Heart left ventricle (tissue), 16 donors: ENCODE results near the gene CLDN18. TPM values are rescaled to one million over a fixed set of nuclear protein-coding genes. Genes with fewer than 3 reads are reported as not detected.

ENCODE experiments used
- ATAC-seq, 4 donors: fragments of 200-7000 bp; cut with Tn5 transposase; one replicate each; pipeline ENCODE4 v1.9.1; 2020 to 2022; ENCODE audit warnings: moderate library complexity in 4 of 4, mild to moderate bottlenecking in 3 of 4, moderate number of reproducible peaks in 1 of 4
- DNase-seq, 5 donors: peaks; one replicate each; pipeline ENCODE4 v3.0.0-alpha.2; 2020
- H3K27ac ChIP-seq, 12 donors: fragments of 200-600 bp; sonication (generic) in 4 of 12; one replicate each; pipeline versions ENCODE4 v1.5.0 to v1.8.0; 2016 to 2022; ENCODE audit warnings: mild to moderate bottlenecking in 2 of 12
- H3K27me3 ChIP-seq, 9 donors: fragments of 200-600 bp; sonication (generic) in 2 of 9; one replicate each; pipeline versions ENCODE4 v1.5.1 to v1.8.0; 2016 to 2022; ENCODE audit warnings: mild to moderate bottlenecking in 3 of 9
- H3K36me3 ChIP-seq, 9 donors: fragments of 200-600 bp; sonication (generic) in 2 of 9; one replicate each; pipeline versions ENCODE4 v1.5.0 to v1.8.0; 2018 to 2022; ENCODE audit warnings: mild to moderate bottlenecking in 2 of 9
- H3K4me1 ChIP-seq, 12 donors: fragments of 200-600 bp; sonication (generic) in 4 of 12; one replicate each; pipeline versions ENCODE4 v1.5.0 to v1.8.0; 2016 to 2022; ENCODE audit warnings: mild to moderate bottlenecking in 3 of 12
- H3K4me3 ChIP-seq, 12 donors: fragments of 200-600 bp; sonication (generic) in 4 of 12; one replicate each; pipeline versions ENCODE4 v1.5.0 to v1.8.0; 2017 to 2022; ENCODE audit warnings: mild to moderate bottlenecking in 9 of 12, moderate library complexity in 4 of 12
- H3K9me3 ChIP-seq, 12 donors: fragments of 200-600 bp; sonication (generic) in 4 of 12; one replicate each; pipeline versions ENCODE4 v1.5.0 to v1.8.0; 2016 to 2022; ENCODE audit warnings: mild to moderate bottlenecking in 1 of 12
- POLR2A ChIP-seq, 2 donors: fragments of 450-650 bp; IDR thresholded peaks; one replicate each; pipeline ENCODE4 v1.6.1; 2017; ENCODE audit warnings: antibody characterized with exemption in 2 of 2, mild to moderate bottlenecking in 2 of 2, moderate library complexity in 2 of 2
- WGBS, 4 donors: extraction: QIAGEN DNeasy Blood & Tissue Kit in 2 of 4; methylation state at CpG; one replicate each; pipeline versions ENCODE4 v1.1.5 to v1.1.7; 2013 to 2018; 5-methylcytosine and 5-hydroxymethylcytosine counted together
- intact Hi-C, 10 donors: fragments of 100-400 bp; cut with DNase I; formaldehyde crosslinking; loops; one replicate each; pipeline versions ENCODE4 v1.11.1 to v1.14.2; 2022
- polyA plus RNA-seq, 2 donors: library from polyadenylated mRNA; stranded (reverse); fragments of 200-250 nt; gene quantifications; one replicate each; pipeline ENCODE4 v1.2.3, GENCODE V29; 2013
- total RNA-seq, 9 donors: library from RNA; depleted of rRNA in 2 of 9; stranded (reverse); fragments of >200 nt in 2 of 9; fragmentation: NEBNext Ultra II Directional in 3 of 9; extraction: Animal tissue kit (Norgen Biotek cat#: 25700) in 3 of 9; gene quantifications; one replicate each; pipeline versions ENCODE4 v1.1.0 to v1.2.4, GENCODE V29; 2016 to 2023
- TF ChIP-seq, protein P1 (sequence below), 12 donors: fragments of 200-600 bp; sonication (generic) in 4 of 12; IDR thresholded peaks; one replicate each; pipeline versions ENCODE4 v1.5.0 to v1.8.0; 2018 to 2022; ENCODE audit warnings: antibody characterized with exemption in 12 of 12, mild to moderate bottlenecking in 5 of 12
- donor health status: ischemic (EF 13 %, LVEDD 7.1; RV severe dilation, severe dysfunction).
- donor health status: healthy with polysubstance abuse.
- donor health status: DM: no; HTN: yes; CAD: no.
- donor health status: DM: no; HTN: no; CAD: no.
- donor health status: ischemic (EF 25% LVEDD 6.9; RV normal size, moderate dysfunction).
- donor health status: ischemic (EF 25% LVEDD 5.7; RV mildly dilated, moderate dysfunction).
- donor health status: healthy.
- donor health status: DM: yes; HTN: yes; CAD: no.
- donor health status: ischemic (EF 35%, LVEDD 5.7; RV mildly dilated, moderate dysfunction).
- donor health status: nonischemic (EF 11% LVEDD 7.7; RV severe dilation, severe dysfunction).
- donor health status: DM: yes; HTN: yes; CAD: no.
- donor health status: PGD.
- donor health status: ischemic (EF 29% LVEDD 5.4; RV normal size, mild dysfunction).
- donor health status: nonischemic (EF 23%, LVEDD 6.1; RV moderate dilation, normal function).

CLDN18 gene
- total and polyA plus RNA-seq, 11 donors = 0.01 TPM; not detected in 10

- TF ChIP-seq, protein P1, sequence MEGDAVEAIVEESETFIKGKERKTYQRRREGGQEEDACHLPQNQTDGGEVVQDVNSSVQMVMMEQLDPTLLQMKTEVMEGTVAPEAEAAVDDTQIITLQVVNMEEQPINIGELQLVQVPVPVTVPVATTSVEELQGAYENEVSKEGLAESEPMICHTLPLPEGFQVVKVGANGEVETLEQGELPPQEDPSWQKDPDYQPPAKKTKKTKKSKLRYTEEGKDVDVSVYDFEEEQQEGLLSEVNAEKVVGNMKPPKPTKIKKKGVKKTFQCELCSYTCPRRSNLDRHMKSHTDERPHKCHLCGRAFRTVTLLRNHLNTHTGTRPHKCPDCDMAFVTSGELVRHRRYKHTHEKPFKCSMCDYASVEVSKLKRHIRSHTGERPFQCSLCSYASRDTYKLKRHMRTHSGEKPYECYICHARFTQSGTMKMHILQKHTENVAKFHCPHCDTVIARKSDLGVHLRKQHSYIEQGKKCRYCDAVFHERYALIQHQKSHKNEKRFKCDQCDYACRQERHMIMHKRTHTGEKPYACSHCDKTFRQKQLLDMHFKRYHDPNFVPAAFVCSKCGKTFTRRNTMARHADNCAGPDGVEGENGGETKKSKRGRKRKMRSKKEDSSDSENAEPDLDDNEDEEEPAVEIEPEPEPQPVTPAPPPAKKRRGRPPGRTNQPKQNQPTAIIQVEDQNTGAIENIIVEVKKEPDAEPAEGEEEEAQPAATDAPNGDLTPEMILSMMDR (IDR thresholded peaks at IDR 0.05) = no peak
- no peak for TF ChIP-seq POLR2A (IDR thresholded peaks at IDR 0.05)
- intact Hi-C loops = no loop called here
- H3K27ac ChIP-seq = no peak overlapping the region
- no peaks in the 10 kb centered on the region for H3K36me3 ChIP-seq
- WGBS, 4 donors = 91 to 94% (median 93%) methylated on average over 17 to 18 of the region's 18 CpGs
- H3K9me3 ChIP-seq = peaks cover 0 to 22% (median 9%) of the 10 kb centered on the region in 12 donors
- DNase-seq (no peak), ATAC-seq (no peak)
- H3K27me3 ChIP-seq = no peaks in the 10 kb centered on the region
- no peaks in the 10 kb centered on the region for H3K4me1 ChIP-seq
- no peak overlapping the region for H3K4me3 ChIP-seq
These were observed 11.6 kb upstream of the CLDN18 start for GRCh38 chr3:137998121-137999042.

DNA sequence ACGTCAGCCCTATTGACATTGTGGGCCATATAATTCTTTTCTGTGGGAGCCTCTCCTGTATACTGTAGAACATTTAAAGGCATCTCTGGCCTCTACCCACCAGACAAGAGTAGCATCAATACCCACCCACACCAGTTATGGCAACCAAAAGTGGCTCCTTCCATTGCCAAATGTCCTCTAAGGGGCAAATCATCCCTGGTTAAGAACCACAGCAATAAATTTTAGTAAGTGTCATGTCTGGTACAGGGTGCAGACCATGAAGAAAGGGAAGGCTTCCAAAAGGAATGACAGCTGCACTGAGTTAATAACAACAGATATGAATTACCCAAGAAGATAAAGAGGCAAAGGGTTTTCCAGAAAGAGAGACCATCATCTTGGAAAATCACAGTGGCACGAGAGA, 6.9 kb upstream of the CLDN18 start:
- Histone ChIP-seq H3K4me3 (no peak overlapping the region), H3K36me3 (no peaks in the 10 kb centered on the region), H3K9me3 (no peaks in the 10 kb centered on the region), H3K4me1 (no peaks in the 10 kb centered on the region), H3K27ac (no peak overlapping the region), H3K27me3 (no peaks in the 10 kb centered on the region)
- ATAC-seq (no peak), DNase-seq (no peak)
- intact Hi-C loops = no loop called here
- WGBS, 4 donors = 79 to 89% (median 81%) methylated on average over 2 of the region's 2 CpGs
- TF ChIP-seq POLR2A (IDR thresholded peaks at IDR 0.05) = no peak
- TF ChIP-seq, protein P1 (IDR thresholded peaks at IDR 0.05) = no peak

GRCh38 chr3:138005627-138006026, 4.3 kb upstream of the CLDN18 start:
- intact Hi-C loops = no loop called here
- H3K4me1 ChIP-seq = no peaks in the 10 kb centered on the region
- TF ChIP-seq, protein P1 (IDR thresholded peaks at IDR 0.05) = no peak
- no peak for TF ChIP-seq POLR2A (IDR thresholded peaks at IDR 0.05)

GRCh38 chr3:138007898-138008297, 2.1 kb upstream of the CLDN18 start:
- DNase-seq = no peak
- Histone ChIP-seq H3K36me3 (no peaks in the 10 kb centered on the region), H3K4me3 (no peak overlapping the region), H3K27ac (no peak overlapping the region), H3K9me3 (no peaks in the 10 kb centered on the region), H3K4me1 (peaks cover 0 to 7% (median 0%) of the 10 kb centered on the region in 12 donors), H3K27me3 (no peaks in the 10 kb centered on the region)
- no peak for ATAC-seq
- intact Hi-C loops = no loop called here
- 44 to 73% (median 58%) methylated on average over 1 of the region's 1 CpG for WGBS, 4 donors
- TF ChIP-seq, protein P1 (IDR thresholded peaks at IDR 0.05) = no peak
- no peak for TF ChIP-seq POLR2A (IDR thresholded peaks at IDR 0.05)

More at GRCh38 chr3:138005627-138006026, 4.3 kb upstream of the CLDN18 start:
- Histone ChIP-seq H3K27me3 (no peaks in the 10 kb centered on the region), H3K4me3 (no peak overlapping the region), H3K27ac (no peak overlapping the region), H3K36me3 (no peaks in the 10 kb centered on the region), H3K9me3 (no peaks in the 10 kb centered on the region)
- DNase-seq = no peak
- no peak for ATAC-seq
